Amniotic epithelial cell (primary cell): Measurements from ENCODE around the gene PLEKHA6.
A peak's percentile ranks its signal among the peaks of the same experiment; 100 is the strongest.
"Not testable (repeated sequence)": the region's sequence is repeated elsewhere in the genome, so short reads cannot be mapped to it uniquely, and the experiment has no call there.

Experiments
- DNase-seq: peaks from one replicate; pipeline ENCODE4 v3.0.0-alpha.2; 2010; ENCODE audit warnings: low read depth

Gene PLEKHA6

GRCh38 chr1:204241050-204241449 is 118.7 kb downstream of the PLEKHA6 start:
- DNase-seq = peak; percentile 10

GRCh38 chr1:204240233-204240632 is 119.5 kb downstream of the PLEKHA6 start:
- DNase-seq = no peak

GRCh38 chr1:204239401-204239800 is 120.3 kb downstream of the PLEKHA6 start:
- DNase-seq = not testable (repeated sequence)

GRCh38 chr1:204238520-204238919 is 121.2 kb downstream of the PLEKHA6 start:
- DNase-seq = not testable (repeated sequence)

- DNase-seq = not testable (repeated sequence)
Observed at GRCh38 chr1:204237515-204237914, 122.2 kb downstream of the PLEKHA6 start.

GRCh38 chr1:204232526-204232925 is 127.2 kb downstream of the PLEKHA6 start:
- peak; percentile 14 for DNase-seq

- DNase-seq = no peak
Observed at GRCh38 chr1:204230211-204230610, 129.5 kb downstream of the PLEKHA6 start.

- DNase-seq = no peak
Observed at GRCh38 chr1:204228896-204229295, 130.8 kb downstream of the PLEKHA6 start.

GRCh38 chr1:204227996-204228785 is 131.5 kb downstream of the PLEKHA6 start:
- DNase-seq = no peak

- DNase-seq = no peak
Observed at GRCh38 chr1:204227351-204227750, 132.4 kb downstream of the PLEKHA6 start.

- DNase-seq = peak; percentile 47
Observed at GRCh38 chr1:204225841-204226735, 133.6 kb downstream of the PLEKHA6 start.

- DNase-seq = no peak
Observed at GRCh38 chr1:204224655-204225054, 135.1 kb downstream of the PLEKHA6 start.

- no peak for DNase-seq
Observed at GRCh38 chr1:204223129-204223860, 136.4 kb downstream of the PLEKHA6 start.

GRCh38 chr1:204222764-204223055 is 137.0 kb downstream of the PLEKHA6 start:
- DNase-seq = no peak

GRCh38 chr1:204222006-204222763 is 137.5 kb downstream of the PLEKHA6 start:
- no peak for DNase-seq

- no peak for DNase-seq
Observed at GRCh38 chr1:204221271-204221670, 138.5 kb downstream of the PLEKHA6 start.

- no peak for DNase-seq
Observed at GRCh38 chr1:204219971-204220616, 139.6 kb downstream of the PLEKHA6 start.

GRCh38 chr1:204218552-204218951 is 141.2 kb downstream of the PLEKHA6 start:
- no peak for DNase-seq

- DNase-seq = no peak
Observed at GRCh38 chr1:204217648-204218000, 142.1 kb downstream of the PLEKHA6 start.

GRCh38 chr1:204216880-204217647 is 142.7 kb downstream of the PLEKHA6 start:
- DNase-seq = no peak

- DNase-seq = no peak
Observed at GRCh38 chr1:204216236-204216635, 143.5 kb downstream of the PLEKHA6 start.
